Measurements from ENCODE around the gene HMMR.

The HMMR gene

DNA sequence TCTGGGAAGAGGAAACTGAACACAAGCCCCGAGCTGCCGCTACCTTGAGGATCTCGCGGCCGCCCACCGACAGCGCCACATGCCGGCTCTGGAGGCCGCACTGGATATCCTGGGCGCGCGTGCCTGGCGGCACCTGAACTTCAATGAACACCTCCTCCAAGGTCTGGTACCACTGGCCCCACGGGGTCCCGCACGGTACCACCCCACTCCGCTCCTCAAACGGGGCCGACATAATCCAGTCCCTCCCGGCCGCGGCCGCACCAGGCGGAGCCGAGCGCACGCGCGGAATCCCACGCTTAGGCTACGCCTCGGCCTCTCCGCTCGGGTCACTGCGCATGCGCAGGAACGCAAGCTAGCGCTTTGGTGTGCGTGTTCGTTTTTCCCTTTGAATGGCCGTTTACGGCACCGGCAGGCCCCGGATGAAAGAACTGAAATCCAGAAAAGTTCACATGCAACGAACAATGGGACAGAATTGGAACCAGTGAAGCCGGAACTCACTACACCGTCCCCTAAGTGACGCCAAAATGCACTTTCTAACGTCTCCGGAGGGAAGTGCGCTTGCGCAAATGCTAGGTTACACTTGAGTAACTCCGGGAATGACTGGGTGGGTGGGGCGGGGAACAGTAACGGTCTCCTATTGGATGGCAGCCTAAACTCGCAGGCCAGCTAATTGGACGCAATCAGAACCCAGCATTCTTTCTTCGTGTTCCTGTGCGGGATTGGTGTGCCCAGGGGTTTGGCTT, 442 bp upstream of the HMMR start, which contains the start of gene NUDCD2:
NUDCD2 (minus strand) TSS at position 284 of the 743 bp plus-strand sequence; CDS start at position 232, 52 bp downstream.
- peak; percentile 99 for DNase-seq

DNA sequence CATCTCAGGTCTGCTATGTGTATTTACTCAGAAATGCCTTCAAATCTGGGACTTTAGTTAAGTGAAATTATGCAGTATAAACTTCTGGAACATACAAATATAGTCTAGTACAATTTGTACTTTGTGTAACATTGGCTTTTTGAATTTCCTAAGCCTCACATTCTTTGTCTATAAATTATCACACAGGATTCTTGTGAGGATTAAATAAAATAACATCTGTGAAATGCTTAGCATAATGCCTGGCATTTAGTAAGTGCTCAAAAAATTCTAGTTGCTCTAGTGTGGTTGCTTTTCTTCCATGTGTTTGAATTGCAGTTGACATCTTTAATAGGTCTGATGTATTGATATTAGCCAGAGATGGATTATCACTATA, 2.6 kb downstream of the HMMR start:
- no peak for DNase-seq

DNA sequence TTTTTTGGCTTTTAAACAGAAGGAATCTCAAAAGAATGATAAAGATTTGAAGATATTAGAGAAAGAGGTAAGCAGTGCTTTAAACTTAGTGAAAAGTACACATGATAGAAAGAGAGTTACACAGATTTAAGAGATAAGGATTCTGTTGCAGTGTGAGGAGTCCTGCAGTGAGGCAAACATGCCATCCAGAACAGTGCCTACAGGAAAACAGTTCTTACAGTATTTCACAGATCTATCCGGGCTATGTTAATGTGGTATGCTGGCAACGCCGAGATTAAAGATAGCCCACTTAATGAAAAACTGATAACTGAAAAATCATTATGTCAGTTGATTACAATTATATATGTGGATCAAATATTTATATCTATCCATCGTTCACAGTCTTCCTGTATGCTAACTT, 7.2 kb downstream of the HMMR start:
- no peak for DNase-seq

DNA sequence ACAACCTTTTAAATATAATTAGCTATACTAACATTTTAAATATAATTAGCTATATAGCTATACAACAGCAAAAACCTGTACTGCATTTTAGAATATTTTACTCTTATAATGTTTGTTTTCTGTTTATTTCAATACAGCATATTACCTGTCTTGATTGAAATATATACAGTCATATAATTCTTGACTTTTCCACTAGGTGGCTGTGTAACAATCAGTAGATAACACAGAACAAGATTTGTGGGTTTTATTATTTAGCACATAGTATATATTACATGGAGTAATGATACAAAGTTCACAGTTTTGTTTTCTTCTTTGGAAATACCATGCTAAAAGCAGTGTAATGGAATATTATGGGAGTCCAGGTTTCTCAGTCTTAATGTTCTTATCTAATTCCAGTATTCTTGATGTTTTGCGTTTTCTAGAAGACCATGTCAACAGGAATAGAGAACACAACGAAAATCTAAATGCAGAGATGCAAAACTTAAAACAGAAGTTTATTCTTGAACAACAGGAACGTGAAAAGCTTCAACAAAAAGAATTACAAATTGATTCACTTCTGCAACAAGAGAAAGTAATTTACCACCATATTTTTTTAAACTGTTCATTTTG, 13.3 kb downstream of the HMMR start:
- DNase-seq: no peak

DNA sequence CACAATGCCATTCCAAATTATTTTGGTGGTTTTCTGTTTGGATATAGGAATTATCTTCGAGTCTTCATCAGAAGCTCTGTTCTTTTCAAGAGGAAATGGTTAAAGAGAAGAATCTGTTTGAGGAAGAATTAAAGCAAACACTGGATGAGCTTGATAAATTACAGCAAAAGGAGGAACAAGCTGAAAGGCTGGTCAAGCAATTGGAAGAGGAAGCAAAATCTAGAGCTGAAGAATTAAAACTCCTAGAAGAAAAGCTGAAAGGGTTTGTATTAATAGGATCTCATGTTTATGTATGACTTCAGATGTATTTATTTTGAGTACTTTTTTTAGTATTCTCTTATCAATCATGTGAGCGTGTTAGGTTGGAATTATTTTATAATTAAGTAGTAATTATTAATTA, 15.0 kb downstream of the HMMR start:
- no peak for DNase-seq

DNA sequence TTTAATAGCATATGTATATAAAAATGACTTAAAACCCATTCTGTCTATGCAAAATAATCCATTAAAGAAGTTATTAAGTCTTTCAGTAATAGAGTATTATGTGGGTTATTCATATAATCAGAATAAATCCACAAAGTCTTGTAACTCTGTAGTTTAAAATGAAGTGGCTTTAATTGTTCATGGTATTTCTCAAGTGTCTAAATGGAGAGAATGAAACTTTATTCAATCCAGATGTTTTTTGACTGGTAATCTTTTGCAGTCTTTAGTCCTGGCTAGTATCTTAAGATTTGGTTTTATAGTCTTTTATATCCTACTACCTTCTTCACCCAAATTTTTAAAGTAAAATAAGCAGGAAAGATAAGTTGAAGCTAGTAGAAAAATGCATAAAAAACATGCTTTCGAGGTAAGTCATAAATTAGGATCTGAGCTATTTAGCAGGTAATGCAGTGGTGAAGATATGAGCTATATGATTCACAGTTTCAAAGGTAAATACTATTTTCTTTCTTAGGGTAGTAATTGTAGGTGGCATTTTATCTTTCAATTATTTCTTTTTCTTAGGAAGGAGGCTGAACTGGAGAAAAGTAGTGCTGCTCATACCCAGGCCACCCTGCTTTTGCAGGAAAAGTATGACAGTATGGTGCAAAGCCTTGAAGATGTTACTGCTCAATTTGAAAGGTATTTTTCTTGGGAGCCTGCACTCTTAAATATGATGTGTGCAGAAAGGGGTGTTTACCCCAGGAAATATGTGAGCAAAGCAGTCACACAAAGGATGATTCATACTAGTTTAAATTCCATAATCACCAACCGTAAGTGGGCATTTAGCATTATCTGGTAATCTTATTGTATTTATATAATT, 17.9 kb downstream of the HMMR start:
- DNase-seq: no peak

DNA sequence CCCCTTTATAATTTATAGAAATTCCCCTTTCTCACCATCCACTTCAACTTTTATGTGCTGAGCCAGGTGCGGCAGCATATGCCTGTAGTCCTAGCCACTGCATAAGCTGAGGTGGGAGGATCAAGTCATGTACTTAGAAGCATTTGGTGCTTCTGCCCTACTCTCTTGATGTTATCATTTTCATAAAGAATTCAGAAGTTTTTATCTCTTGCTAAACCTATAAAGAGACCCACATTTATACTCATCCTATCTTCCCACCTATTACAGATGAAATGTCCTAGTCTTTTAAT, 18.5 kb downstream of the HMMR start:
- DNase-seq: no peak

DNA sequence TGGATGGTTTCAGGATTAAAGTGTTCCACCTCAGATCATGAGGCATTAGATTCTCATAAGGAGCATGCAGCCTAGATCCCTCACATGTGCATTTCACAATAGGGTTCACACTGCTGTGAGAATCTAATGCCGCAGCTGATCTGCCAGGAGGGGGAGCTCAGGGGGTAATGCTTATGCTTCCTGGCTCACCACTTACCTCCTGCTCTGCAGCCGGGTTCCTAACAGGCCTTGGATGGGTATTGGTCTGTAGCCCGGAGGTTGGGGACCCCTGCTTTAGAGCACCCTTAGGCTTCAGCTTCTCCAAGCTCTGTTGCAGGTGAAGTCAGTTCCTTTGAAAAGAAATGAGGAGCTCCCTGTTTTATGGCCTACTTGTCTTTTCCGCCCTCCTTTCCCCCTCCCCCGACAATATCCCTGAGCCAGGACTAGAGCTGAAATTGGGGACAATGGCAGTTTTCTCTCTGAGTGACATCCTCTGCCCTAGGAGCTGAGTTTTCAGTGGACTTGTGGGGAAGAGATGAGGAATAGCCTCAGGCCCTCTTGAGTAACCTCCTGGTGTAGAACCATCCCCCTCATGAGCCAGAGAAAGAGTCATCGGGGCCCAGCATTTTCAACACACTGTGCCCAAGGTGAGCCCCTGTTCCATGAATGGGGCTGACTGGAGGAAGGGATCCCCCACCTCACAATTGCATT, 28.8 kb downstream of the HMMR start:
- peak; percentile 73 for DNase-seq

DNA sequence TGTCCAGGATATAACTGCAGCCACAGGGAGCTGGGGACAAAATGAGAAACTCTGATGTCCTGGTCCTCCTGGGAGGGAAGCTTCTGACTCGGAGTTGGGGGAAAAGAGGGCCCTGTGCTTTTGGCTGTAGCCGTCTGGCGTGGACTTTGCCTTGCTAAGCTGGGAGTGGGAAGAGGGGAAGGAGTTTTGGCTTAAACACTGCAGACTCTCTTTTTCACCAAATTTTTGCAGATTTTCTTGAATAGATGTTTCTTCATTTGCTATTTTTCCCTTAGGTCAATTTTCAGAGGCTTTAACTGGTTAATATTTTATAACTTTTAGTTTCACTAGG, 29.3 kb downstream of the HMMR start:
- DNase-seq: no peak

DNA sequence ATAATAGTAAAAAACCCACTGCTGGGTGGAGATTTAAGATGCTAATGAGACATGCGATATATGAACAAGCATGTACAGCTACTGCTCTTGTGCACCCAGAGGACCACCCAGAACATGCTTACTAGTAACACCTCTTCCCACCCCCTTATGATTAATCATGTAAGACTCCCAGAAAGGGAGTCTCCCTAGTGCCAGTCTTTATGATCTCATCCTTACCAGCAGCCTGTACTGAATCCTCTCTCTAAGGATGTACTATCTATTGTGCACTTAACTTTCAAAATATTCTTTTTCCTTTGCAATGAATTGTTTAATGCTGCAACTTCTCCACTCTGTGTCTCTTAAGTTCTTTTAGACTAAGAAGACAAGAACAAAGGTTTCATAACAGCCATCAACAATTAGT, 35.9 kb downstream of the HMMR start:
- DNase-seq: no peak

DNA sequence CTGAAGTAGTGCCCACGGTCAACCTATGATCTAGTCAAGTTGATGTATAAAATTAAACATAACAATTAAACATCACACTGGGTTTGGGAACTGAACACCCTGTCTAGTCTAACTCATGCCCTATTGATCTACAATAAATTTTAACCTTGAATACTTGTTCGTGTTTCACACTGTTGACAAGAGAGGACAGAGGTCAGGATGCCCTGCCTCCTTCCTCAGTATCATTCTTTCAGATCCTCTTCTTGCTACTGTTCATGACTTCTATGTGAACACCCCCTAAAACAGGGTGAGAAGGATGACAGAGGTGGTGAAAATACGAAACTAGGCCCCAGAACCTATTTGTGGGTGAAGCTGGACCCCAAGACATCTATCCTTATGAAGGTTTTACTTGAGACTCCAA, 36.9 kb downstream of the HMMR start:
- no peak for DNase-seq

DNA sequence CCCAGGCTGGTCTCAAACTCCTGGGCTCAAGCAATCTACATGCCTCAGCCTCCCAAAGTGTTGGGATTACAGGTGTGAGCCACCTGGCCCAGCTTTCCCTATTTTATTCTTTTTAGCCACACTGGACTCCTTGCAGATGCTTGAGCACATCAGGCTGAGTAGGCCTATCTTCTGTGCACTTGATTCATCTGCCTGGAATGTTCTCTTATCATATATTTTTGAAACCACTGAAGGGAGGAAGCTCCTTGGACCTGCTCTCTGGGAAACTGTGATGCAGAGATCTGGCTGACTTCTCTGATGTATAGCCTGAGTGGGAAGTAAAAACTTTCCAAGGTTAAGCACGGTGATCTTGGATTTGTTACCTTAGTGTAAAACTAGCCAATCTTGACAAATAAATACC, 38.5 kb downstream of the HMMR start:
- no peak for DNase-seq

DNA sequence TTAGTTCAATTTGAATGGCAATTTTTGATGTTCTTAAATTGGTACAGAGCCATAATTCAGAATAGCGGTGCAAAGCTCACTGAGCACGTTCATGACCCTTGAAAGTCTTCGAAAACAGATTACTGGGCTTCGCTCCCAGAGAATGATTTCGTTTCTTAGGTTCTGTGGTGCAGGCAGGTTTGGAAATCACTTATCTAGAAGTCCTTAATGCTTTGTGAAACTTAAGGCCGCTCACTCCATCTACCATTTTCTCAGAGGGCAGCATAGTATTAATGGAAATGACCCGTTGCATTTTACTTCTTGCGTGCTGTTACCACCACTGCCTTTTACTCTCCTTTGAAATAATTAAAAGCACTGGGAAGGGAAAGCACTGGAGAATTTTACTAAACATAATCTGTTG, 42.1 kb downstream of the HMMR start:
- no peak for DNase-seq

DNA sequence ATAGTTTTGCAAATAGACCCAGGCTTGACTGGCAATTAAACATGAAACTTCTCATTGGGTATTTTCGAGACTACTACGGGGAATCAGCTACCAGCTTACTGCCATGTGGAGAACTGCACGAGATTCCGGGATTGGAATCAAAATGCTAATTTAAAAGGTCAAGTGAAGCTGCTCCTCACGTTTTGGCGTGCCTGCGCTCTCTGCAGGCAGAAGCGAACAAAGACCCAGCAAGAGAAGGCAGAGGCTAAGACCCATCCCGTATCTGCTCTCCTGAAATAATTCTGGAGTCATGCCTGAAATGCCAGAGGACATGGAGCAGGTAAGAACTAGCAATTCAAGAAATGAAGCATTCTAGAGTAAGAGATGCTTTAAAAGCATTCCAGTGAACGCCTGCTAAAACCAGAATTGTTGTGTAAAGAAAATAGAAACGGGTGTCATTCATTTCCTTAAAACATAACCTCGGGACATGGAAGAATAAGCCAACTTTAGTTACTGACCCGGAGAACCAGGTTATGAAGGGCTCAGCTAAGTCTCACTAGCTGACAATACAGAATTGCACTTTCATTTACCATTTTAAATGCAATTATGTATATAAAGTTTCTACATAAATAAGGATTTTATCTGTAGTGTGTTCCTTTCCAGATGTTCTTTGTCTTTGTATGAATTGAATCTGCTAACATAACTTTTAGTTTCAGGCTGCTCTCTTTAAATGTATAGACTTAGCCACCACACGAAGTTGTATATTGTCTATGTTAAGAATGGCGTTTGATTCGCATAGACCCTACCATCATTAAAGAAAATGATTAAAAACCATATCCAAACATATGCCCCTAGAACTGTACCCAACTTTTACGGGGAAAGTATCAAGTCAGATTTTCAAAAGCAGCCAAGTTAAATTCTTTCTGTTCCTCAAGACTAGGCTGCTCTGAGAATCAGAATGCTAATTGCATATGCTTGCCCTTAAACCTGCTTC, 43.0 kb downstream of the HMMR start:
- peak; percentile 88 for DNase-seq

DNA sequence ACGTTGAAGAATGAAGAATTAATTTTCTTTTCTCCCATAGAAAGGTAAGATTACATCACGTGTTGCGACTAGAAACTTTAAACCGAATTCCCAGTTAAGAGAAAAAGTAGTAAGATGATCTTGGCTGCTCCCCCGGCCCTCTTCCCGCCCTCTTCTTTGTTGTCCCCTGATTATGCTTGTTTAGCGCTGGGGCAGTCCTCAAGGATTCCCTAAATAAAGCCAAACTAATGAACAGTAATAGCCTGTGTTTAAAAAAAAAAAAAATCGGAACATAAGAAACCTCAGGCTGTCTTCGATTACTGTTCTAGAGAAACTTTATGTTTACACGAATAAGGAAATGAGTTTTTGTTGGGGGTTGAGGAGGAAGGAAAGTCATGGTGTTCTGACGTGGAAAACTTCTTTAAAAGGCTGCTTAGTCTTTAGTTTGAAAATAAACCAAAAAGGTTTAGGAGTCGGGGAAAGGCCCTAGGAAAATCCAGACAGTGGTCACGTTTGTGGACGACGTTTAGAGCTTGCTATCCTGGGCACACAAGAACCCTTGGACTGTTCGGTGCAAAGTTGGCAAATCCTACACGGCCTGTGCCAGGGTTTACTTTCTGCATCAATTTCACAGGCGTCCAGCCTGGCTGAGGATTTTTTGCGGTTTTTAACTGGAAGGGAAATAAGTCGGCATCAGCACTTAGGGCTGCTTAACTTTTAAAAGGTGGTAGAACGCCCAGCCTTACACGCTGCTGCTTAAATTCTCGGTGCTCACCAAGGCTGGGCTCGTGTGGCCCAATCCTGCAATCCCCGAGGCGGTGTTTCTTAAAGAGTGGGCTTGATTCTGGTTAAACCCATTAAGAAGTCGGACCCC, 43.9 kb downstream of the HMMR start:
- peak; percentile 70 for DNase-seq

DNA sequence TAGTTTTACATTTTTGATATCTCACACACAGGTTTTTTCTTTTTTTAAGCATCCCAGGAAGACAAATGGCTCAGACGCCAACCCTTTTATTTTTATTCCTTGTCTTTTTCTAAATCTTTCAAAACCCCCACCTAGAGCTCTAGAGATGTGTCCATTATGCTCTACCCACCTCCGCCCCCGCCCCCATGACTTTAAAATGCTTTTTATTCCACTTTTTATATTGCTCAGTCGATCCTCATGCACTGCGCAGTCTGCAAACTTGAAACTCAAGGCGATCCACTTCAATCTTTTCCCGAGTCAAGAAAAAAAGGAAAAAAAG, 44.6 kb downstream of the HMMR start:
- no peak for DNase-seq

DNA sequence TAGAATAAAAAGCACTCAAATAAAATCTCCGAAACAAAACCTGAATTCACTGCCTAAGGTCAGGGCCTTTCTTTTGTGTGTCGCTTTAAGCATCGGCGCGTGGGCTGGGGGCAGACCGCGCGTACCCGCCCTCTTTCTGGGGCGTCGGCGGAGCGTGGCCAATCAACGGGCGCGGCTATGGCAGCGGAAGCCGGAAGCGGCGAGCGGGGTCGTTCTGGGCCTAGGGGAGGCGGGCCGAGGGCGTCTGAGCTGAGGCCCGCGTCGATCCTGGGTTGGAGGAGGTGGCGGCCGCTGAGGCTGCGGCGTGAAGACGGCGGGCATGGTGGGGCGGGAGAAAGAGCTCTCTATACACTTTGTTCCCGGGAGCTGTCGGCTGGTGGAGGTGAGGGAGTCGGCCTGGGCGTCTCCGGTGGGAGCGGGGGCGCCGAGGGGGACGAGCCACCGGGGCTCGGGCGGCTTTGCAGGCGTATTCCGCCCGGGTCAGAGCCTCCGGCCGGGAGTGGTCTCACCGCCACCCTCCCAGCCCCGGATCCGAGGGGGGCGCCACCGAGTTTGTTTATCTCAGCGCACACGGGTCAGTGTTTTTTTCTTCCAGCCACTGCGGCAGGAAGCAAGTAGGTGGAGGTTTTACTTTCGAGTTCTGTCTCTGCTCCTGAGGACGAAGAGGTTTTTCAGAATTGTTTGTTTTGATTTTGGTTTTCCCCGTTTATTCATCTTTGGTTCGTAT, 45.1 kb downstream of the HMMR start, which contains the start of gene MAT2B:
MAT2B (plus strand) TSS at position 252 of the 727 bp plus-strand sequence; CDS start at position 320, 68 bp downstream.
- DNase-seq: peak; percentile 98

DNA sequence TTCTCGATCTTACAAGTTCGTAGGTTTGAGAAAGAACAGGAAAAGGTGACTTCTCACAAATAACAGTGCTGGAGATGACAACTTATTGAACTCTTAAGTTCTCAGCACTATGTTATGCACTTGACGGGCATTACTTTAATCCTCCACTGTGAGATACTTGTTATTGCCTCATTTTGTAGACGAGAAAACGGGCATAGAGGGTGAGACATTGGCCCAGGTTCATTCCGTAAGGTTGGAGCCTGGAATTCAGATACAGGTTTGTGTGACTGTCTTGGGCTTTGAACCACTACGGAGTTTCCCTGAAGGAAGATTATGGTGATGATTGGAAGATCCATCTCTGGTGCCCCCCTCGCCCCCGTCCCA, 45.6 kb downstream of the HMMR start:
- DNase-seq: no peak

DNA sequence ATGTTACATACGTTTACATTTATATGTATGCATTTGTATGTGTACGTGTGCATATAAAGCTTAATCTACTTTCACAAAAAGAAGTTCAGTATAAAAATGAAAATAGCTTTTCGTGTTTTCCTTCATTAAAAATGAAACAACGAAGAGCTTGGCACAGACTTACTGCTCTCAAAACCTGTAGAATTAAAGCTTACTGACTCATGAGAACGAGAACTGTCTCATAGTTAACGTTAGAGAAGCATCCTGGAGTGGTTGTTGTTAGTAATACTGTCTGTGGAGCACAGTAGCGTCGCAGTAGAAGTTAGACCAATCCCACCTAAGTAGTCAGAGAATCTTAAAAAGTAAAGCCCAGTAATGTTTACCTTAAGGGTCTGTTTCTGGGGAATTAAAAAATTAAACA, 46.3 kb downstream of the HMMR start:
- no peak for DNase-seq

DNA sequence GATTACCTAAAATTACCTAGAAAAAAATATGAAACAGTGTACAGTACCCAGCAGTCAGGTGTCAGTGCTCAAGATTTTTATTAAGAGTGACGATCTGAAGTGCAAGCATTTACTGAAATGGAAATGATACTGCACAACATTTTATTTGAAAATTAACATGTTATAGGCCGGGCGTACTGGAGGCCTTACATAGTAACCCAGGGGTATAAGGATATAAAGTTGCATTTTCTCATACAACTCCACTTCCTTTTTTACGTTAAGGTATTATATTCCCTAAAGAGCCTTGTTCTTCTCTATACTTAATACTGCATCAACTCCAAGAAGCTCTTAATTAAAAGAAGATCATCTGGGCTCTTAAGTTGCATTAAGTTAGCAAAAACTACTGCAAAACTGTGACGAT, 48.3 kb downstream of the HMMR start:
- DNase-seq: no peak

All from islet precursor cell (in vitro differentiated cells).